Activated T-cell treated with anti-CD3 and anti-CD28 coated beads for 4 hours (primary cell): ENCODE measurements around the gene A4GALT.
"Not testable (repeated sequence)": the region's sequence is repeated elsewhere in the genome, so short reads cannot be mapped to it uniquely, and the experiment has no call there.

Experiments
- DNase-seq: peaks from one replicate; pipeline ENCODE4 v3.0.0-alpha.2; 2020

A4GALT gene, protein sequence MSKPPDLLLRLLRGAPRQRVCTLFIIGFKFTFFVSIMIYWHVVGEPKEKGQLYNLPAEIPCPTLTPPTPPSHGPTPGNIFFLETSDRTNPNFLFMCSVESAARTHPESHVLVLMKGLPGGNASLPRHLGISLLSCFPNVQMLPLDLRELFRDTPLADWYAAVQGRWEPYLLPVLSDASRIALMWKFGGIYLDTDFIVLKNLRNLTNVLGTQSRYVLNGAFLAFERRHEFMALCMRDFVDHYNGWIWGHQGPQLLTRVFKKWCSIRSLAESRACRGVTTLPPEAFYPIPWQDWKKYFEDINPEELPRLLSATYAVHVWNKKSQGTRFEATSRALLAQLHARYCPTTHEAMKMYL

DNA sequence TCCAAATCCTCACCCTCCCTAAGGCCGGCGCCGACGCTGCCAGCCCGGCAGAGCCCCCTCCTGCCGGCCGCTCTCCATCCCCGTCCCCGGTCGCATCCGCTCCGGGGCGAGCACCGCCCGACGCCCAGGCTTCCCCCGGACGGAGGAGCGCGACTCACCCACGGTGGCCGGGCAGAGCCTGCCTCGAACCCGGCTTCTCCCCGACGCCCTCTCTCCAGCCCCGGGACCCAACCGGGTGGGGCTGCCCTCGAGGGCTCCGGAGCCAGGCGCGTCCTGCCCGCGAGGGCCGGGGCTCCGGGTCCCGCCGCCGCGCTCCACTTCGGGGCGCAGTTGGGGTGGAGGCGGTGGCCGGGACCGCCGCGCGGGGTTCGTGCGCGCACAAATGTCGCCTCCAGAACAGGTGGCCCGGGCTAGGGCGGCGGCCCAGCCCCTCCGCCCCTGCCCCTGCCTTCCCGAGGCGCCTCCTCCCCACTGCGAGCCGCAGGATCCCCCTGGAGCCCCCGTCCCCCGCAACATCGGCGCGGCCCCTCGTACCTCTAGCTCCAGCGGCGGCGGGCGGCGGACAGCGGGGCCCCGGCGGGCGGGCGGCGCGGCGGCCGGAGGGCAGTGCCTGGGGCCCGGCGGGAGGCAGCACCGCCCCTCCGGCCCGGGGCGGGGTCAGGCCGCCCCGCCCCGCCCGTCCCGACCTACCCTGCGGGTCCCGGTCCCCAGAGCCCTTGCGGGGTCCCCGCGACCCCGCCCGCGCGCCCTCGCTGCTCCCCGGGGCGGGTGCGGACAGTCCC is at the start of gene A4GALT:
A4GALT (minus strand) TSS at position 608 of the 782 bp plus-strand sequence. CDS start 26,919 bp downstream, outside the sequence.
- no peak for DNase-seq

DNA sequence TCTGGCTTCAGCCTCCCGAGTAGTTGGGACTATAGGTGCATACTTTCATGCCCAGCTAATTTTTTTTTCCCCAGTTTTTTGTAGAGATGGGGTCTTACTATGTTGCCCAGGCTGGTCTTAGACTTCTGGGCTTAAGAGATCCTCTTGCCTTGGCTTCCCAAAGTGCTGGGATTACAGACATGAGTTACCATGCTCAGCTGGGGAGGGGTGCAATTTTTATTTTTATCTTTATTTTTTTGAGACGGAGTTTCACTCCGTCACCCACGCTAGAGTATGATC is 49.7 kb upstream of the A4GALT start:
- DNase-seq: no peak

DNA sequence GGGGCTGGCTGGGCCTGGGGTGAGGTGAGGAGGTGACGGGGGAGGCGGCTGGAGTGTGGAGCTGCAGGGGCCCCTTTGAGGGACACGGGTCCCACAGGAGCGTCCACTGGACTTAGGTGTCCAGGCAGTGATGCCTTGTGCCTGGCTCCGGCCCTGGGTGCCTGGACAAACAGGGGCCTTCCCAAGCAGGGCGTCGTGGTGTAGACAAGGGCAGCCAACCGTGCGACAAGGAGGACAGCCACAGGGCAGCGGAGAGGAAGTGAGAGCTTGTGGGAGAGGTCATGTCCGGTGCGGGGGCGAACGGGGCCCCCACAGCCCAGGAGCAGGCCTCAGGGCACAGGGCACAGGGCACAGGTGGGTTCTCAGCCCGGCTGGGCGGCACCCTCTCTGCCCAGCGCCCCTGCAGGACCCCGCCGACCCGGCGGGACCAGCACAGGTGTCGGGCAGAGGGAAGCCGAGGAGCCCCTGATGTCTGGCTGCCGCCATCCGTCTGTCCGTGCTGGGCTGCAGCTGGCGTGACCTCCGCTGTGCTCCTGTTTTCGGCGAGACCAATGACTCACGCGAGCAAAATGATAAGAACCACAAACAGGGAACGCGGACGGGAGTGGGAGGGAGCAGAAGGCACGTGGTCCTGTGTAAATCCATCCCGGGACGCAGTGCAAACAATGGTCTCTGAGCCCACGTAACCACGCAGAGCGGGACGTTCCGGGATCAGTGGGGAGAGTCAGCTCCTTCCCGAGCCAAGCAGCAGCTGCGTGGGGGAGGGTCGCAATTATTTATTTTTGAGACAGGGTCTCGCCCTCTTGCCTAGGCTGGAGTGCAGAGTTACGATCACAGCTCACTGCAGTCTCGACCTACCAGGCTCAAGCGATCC is 49.1 kb upstream of the A4GALT start:
- no peak for DNase-seq

DNA sequence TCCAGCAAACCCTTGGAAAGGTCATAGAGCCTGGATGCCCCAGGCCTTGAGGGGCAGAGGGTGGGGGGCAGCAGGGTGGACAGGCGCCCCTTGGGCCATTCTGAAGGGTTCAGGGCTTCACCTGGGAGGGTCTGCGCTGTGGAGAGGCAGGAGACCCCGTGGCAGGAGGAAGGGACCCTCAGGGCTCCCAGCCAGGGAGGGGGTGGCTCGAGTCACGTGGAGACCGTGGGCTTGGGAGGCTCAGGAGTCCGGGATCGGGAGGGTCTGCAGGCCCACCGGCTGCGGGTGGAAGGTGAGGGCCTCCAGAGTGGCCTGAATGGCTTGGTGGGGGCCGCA is 48.5 kb upstream of the A4GALT start:
- DNase-seq: no peak

DNA sequence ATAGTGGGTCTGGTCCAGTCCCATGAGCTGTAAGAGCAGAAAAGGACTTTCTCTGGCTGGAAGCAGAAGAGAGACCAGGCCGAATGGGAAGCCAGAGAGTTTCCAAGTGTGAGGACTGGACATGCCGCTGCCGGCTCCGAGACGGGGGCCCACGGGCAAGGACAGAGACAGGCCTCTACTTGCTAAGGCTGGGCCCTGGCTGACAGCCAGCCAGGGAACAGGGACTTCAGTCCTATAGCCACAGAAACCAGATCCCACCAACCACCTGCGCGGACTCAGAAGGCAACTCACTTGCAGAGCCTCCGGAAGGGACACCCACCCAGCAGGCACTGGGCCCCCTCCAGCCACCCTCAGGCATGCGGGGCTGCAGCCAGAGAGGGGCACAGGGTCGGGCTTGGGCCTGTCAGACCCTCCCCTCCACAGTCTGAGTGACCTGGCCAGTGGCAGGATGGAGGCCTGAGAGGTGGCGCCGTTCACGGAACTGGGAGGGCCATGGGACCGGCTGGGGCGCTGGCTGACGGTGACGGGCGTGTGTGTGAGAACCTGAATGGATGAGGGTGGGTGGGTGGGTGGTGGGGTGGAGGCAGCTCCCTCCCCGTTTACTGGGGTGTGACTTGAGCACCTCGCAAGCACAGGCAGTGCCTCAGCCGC is 47.8 kb upstream of the A4GALT start:
- DNase-seq: no peak

DNA sequence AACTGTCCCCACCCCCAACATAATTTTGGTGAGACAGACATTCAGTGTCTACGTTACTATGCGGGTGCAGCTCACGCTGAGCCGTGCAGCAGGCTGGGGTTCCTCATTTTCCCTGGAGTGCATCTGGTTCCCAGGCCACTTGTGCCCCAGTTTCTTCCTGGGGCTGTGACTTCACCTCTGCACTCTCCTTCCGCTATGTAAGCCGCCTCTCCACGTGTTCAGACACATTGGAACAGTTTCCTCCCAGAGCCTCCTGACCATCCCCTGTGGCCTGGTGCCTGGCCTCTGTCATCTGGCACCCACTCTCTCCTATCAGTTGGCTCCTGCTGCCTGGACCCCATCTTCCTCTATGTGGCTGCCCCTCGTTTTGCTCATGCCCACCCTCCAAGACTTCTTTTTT is 46.2 kb upstream of the A4GALT start:
- no peak for DNase-seq

DNA sequence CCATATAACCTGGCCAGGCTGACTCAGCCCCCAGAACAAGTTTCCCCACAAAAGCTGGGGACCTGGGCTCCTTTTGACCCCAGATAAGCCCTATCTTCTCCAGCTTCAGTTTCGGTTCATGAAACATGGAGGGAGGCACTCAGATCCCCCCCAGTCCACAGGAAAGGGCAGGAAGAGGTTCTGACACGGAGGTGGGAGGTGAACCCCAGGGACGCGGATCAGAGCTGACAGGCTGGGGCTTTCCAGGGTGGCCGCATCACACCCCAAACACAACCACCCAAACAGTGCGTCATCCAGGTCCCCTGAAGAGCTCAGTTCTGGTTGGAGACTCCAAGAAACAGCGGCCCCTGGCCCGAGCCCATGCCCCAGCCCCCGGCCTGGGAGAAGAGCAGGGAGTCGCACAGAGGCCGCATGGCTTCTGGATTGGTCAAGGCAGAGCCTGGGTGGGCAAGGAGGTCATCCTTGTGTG is 44.3 kb upstream of the A4GALT start:
- DNase-seq: no peak

DNA sequence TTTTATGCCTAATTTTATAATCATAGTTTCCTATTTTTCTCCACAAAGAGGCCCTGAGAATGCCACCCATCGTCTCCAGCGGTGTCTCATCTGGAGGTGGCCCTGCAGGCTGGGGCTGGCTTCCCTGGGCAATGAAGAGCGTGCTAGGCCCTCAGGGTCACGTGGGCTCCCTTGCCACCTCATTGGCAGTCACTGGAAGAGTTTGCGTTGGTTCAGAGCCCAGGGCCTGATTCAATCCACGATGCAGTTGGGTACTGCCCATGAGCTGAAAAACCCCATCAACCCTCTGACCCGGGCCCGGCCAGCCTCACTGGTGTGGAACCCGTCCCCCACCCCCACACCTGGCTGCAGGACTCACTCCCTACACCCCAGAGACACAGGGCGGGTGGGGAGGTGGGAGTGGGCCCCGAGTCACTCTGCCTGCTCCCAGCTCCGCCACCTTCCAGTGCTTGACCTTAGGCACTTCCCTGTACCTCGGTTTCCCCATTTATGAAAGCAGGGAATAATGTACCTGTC is 43.4 kb upstream of the A4GALT start:
- DNase-seq: no peak

DNA sequence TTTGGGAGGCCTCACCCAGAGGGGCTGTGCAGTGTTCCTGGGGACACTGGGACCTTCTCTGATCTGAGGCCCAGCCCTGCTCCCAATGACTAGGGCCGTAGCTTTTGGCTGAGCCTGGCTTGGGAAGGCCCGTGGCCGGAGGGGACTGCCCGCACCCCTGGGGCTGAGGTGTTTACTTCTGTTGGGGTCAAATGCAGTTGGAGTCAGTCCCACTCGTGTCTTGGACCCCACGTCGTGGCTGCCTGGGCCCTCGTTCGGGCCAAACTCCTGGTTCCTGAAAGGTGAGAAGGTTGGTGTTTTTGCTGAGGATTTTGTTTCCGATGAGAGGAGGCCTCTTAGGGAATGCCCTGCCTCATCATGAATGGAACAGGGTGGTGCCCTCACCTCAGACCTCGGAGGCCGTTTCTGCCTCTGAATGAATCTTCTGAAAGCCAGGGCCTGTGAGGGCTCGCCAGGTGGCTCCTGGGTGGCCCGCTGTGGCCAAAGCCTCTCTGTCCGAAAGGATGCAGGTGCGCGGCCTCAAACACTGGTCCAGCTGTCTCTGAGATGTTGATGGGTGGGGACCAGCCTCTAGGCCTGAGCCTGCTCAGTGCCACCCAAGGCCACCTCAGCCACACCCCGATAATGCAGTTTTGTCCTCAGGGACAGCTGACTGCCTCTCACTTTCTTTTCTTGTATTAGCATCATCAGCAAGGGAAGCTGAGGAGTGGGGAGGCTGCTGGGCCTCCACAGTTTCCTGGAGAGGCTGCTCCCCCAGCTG is 40.3 kb upstream of the A4GALT start:
- no peak for DNase-seq

DNA sequence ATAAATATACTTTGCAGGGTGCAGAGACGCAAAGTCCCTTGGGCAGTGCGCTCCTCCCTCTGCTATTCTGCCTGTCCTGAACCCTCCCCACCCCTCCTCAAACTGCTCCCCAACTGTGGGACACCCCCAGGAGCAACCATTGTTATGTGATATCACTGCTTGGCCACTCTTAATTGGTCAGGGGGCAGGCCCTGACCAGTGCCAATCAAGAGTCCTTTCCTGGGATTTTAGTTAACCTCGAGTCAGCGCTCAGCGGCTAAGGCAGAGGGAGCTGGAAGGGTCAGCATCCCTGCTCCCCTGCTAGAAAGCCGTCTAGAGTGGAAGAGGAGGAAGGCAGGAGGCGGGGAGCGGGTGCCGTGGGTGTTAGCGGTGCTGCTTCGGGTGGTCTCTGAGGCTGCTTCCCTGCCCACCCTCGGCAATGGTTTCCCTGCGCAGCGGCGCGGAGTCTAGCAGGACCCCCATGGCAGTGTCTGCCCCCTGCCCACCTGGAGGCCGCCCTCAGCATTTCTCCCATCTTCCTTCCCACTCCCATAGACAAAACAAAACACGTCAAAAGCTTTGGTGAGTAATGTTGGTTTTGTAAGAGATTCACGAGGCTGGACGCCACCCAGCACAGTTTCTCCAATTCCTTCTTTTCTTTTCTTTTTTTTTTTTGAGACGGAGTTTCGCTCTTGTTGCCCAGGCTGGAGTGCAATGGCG is 38.4 kb upstream of the A4GALT start:
- no peak for DNase-seq

DNA sequence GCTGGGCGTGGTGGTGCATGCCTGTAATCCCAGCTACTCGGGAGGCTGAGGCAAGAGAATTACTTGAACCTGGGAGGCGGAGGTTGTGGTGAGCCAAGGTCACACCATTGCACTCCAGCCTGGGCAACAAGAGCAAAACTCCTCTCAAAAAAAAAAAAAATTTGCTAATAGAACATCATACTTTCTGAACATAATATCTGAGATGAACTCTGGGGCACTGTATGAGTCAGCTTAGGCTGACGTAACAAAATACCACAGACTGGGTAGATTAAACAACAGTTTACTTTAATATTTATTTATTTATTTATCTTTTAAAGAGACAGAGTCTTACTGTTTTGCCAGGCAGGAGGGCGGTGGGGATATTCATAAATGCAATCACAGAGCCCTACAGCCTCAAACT is 34.9 kb upstream of the A4GALT start:
- DNase-seq: not testable (repeated sequence)

DNA sequence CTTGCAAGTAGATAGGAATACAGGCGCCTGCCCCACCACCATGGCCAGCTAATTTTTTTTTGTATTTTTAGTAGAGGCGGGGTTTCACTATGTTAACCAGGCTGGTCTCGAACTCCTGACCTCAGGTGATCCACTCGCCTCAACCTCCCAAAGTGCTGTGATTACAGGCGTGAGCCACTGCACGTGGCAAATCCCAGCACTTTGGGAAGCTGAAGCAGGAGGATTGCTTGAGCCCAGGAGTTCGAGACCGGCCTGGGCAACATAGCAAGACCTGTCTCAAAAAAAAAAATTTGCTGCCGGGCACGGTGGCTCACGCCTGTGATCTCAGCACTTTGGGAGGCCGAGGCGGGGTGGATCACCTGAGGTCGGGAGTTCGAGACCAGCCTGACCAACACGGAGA is 34.5 kb upstream of the A4GALT start:
- DNase-seq: not testable (repeated sequence)

DNA sequence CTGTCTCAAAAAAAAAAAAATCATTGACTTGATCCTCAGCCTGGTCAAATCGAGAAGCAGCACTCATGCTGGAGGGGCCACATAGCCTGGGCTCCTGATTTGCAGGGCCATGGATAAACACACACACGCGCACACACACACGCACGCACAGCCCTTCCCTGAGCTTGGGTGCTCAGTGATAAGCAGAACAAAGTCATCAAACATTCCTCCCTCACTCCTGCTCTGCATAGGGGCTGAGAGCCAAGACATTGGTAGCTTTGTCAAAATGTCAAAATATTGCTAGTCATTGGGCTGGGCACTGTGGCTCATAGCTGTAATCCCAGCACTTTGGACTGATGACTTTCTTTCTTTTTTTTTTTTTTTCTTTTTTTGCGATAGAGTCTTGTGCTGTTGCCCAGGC is 34.0 kb upstream of the A4GALT start:
- DNase-seq: no peak

DNA sequence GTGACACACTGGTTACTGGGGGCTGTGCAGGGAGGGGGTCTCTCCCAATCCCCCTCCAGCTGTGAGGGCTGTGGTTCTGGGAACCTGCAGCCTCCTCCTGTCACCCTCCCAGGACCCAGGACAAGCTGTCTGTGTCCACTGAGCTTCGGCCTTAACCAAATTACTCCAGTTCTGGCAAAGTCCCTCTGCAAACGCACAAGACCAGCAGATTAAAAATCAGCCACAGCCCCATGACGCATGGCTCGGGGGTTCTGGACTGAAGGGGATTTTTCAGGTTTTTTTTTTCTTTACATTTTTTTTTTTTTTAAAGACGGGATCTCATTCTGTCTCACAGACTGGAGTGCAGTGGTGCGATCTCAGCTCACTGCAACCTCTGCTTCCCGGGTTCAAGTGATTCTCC is 32.2 kb upstream of the A4GALT start:
- no peak for DNase-seq

DNA sequence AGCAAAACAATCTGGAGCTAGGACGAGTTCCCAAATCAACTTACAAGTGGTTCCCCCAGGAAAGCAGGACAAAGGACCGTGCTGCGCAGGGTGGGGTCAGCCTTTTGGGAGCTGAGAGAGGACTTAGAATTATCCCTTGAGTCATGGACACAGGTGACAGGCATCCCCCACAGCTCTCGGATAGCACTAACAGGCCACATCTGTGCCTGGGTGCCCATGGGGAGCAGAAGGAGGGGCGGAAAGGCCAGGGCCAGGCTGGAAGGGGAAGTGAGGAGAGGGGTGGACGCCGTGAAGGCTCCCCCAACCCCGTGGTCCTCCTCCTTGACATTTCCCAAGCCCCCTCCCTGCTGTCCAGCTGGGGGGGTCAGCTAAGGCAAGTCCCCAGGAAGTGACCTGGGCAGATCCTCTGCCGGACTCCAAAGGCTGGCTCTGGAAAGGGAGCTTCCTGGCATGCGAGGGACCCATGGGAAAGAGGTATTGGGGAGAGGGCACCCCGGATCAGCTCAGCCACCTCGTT is 31.6 kb upstream of the A4GALT start:
- no peak for DNase-seq

DNA sequence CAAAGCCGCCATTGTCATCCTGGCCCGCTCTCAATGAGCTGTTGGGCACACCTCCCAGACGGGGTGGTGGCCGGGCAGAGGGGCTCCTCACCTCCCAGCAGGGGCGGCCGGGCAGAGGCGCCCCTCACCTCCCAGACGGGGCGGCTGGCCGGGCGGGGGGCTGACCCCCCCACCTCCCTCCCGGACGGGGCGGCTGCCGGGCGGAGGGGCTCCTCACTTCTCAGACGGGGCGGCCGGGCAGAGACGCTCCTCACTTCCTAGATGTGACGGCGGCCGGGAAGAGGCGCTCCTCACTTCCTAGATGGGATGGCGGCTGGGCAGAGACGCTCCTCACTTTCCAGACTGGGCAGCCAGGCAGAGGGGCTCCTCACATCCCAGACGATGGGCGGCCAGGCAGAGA is 29.8 kb upstream of the A4GALT start:
- not testable (repeated sequence) for DNase-seq

DNA sequence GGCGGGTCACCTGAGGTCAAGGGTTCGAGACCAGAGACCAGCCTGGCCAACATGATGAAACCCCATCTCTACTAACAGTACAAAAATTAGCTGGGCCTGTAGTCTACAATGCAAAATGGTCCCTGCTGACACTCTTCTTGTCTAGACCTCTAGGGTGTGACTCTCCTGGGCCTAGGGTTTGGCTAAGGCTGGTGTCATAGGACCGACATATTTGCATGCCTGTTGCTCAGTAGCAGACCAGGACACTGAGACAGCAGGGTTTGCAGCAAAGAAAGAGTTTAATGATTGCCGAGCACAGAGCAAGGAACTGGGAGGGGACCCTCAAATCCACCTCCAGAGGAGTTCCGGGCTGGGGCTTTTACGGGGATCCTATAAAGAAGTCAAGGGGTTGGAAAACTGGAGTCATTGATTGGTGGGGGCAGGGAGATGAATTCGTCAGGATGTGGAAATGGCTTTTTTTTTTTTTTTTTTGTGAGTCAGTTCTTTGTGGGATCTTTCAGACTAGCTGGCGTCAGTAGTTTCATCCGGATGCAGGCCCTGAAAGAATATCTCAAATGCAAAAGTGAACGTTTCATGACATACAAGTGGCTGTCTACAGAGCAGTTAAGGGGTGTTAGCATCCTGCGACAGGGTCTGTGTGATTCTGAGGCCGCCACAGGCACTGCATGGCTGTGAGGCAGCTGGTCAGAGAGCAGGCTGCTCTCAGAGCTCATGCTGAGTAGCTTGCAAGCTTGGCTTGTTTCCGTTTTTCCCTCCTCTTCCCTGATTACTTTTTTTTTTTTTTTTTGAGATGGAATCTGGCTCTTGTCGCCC is 27.2 kb upstream of the A4GALT start:
- DNase-seq: no peak

DNA sequence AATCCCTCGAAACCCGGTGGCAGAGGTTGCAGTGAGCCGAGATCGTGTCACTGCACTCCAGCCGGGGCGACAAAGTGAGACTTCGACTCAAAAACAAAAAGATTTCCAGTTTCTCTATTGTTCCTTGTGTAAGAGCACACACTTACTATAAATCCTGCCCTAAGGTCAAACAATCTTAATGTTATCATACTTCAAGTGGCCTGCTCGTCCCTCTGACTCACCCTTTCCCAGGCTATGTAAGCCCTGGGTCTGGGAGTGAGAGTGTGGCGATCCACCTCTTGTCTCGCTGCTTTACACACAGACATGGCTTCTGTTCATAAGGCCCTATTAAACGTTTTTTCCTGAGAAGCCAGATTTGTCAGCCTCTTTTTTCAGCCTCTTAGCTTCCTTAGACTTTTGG is 24.4 kb upstream of the A4GALT start:
- DNase-seq: no peak

DNA sequence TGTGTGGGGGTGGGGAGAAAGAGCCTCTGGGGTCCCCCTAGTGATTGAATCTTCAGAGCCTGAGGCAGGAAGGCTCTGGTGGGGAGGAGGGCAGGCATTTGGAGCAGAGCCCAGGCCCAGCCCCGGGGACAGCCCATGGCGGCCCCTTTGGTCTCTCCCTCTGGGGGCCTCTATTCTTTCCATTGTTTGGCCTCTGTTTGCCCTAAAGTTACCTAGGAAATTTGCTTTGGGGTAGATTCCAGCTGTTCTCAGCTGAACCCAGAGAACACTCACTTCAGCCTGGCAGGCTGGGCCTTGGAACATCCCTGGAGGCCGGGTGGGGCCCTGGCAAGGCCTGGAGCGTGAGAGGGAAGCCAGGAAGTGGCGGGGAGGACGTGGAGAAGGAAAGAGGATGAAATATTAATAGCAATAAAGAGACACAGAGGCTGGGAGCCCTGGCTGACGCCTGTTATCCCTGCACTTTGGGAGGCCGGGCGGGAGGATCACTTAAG is 22.9 kb upstream of the A4GALT start:
- no peak for DNase-seq

DNA sequence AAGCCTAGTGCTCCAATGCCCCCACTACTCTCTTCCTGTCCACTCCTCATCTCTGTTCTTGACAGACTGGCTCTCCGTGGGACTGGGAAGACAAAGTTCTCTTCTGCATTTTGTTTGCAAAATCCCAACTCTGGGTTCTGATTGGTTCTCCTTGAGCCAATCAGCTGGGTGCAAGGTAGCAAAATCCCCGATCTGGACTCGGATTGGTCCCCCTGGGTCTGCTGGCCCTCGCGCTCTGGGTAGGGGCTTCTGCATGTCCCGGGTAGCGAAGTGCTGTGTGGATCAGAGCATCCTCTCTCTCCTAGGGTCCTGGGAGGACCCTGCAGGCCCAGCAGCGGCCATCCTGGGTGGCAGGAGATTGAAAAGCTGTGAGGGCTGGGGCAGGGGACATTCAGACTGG is 22.3 kb upstream of the A4GALT start:
- DNase-seq: no peak
